ENCODE data around the gene CEACAM7.

Gene CEACAM7

DNA sequence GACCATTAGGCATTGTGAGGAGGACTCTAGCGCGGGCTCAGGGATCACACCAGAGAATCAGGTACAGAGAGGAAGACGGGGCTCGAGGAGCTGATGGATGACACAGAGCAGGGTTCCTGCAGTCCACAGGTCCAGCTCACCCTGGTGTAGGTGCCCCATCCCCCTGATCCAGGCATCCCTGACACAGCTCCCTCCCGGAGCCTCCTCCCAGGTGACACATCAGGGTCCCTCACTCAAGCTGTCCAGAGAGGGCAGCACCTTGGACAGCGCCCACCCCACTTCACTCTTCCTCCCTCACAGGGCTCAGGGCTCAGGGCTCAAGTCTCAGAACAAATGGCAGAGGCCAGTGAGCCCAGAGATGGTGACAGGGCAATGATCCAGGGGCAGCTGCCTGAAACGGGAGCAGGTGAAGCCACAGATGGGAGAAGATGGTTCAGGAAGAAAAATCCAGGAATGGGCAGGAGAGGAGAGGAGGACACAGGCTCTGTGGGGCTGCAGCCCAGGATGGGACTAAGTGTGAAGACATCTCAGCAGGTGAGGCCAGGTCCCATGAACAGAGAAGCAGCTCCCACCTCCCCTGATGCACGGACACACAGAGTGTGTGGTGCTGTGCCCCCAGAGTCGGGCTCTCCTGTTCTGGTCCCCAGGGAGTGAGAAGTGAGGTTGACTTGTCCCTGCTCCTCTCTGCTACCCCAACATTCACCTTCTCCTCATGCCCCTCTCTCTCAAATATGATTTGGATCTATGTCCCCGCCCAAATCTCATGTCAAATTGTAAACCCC is 17.5 kb upstream of the CEACAM7 start (continued):
- TF ChIP-seq, protein P1, sequence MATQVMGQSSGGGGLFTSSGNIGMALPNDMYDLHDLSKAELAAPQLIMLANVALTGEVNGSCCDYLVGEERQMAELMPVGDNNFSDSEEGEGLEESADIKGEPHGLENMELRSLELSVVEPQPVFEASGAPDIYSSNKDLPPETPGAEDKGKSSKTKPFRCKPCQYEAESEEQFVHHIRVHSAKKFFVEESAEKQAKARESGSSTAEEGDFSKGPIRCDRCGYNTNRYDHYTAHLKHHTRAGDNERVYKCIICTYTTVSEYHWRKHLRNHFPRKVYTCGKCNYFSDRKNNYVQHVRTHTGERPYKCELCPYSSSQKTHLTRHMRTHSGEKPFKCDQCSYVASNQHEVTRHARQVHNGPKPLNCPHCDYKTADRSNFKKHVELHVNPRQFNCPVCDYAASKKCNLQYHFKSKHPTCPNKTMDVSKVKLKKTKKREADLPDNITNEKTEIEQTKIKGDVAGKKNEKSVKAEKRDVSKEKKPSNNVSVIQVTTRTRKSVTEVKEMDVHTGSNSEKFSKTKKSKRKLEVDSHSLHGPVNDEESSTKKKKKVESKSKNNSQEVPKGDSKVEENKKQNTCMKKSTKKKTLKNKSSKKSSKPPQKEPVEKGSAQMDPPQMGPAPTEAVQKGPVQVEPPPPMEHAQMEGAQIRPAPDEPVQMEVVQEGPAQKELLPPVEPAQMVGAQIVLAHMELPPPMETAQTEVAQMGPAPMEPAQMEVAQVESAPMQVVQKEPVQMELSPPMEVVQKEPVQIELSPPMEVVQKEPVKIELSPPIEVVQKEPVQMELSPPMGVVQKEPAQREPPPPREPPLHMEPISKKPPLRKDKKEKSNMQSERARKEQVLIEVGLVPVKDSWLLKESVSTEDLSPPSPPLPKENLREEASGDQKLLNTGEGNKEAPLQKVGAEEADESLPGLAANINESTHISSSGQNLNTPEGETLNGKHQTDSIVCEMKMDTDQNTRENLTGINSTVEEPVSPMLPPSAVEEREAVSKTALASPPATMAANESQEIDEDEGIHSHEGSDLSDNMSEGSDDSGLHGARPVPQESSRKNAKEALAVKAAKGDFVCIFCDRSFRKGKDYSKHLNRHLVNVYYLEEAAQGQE (tag by site-specific recombination; IDR thresholded peaks at IDR 0.05) = peak; percentile 99

DNA sequence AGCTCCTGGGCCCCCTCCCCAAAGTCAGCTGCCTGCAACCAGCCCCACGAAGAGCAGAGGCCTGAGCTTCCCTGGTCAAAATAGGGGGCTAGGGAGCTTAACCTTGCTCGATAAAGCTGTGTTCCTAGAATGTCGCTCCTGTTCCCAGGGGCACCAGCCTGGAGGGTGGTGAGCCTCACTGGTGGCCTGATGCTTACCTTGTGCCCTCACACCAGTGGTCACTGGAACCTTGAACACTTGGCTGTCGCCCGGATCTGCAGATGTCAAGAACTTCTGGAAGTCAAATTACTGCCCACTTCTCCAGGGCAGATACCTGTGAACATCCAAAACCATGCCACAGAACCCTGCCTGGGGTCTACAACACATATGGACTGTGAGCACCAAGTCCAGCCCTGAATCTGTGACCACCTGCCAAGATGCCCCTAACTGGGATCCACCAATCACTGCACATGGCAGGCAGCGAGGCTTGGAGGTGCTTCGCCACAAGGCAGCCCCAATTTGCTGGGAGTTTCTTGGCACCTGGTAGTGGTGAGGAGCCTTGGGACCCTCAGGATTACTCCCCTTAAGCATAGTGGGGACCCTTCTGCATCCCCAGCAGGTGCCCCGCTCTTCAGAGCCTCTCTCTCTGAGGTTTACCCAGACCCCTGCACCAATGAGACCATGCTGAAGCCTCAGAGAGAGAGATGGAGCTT is 15.7 kb upstream of the CEACAM7 start:
- peaks cover 3% of the 10 kb centered on the region; the same call in 1 of the 2 replicates for H3K4me1 ChIP-seq (ENCODE audit: control insufficient read depth, insufficient read depth, low read length)
- H3K4me3 ChIP-seq (ENCODE audit: low read depth, low read length) = no peak overlapping the region
- TF ChIP-seq, protein P2, sequence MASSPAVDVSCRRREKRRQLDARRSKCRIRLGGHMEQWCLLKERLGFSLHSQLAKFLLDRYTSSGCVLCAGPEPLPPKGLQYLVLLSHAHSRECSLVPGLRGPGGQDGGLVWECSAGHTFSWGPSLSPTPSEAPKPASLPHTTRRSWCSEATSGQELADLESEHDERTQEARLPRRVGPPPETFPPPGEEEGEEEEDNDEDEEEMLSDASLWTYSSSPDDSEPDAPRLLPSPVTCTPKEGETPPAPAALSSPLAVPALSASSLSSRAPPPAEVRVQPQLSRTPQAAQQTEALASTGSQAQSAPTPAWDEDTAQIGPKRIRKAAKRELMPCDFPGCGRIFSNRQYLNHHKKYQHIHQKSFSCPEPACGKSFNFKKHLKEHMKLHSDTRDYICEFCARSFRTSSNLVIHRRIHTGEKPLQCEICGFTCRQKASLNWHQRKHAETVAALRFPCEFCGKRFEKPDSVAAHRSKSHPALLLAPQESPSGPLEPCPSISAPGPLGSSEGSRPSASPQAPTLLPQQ (tag by site-specific recombination; IDR thresholded peaks at IDR 0.05) = no peak
- TF ChIP-seq ZFP3 (tag by site-specific recombination; IDR thresholded peaks at IDR 0.05; ENCODE audit: low read depth) (no peak), ZFP37 (tag by site-specific recombination; IDR thresholded peaks at IDR 0.05) (no peak), ZNF544 (tag by site-specific recombination; IDR thresholded peaks at IDR 0.05) (no peak), ZNF311 (tag by site-specific recombination; IDR thresholded peaks at IDR 0.05; ENCODE audit: borderline replicate concordance) (no peak), WT1 (tag by site-specific recombination; IDR thresholded peaks at IDR 0.05) (no peak), SCRT1 (tag by site-specific recombination; IDR thresholded peaks at IDR 0.05; ENCODE audit: borderline replicate concordance) (no peak), MYNN (tag by site-specific recombination; IDR thresholded peaks at IDR 0.05; ENCODE audit: borderline replicate concordance) (no peak), MZF1 (tag by site-specific recombination; IDR thresholded peaks at IDR 0.05; ENCODE audit: borderline replicate concordance) (no peak), SP3 (tag by site-specific recombination; IDR thresholded peaks at IDR 0.05) (no peak)
- TF ChIP-seq, protein P3, sequence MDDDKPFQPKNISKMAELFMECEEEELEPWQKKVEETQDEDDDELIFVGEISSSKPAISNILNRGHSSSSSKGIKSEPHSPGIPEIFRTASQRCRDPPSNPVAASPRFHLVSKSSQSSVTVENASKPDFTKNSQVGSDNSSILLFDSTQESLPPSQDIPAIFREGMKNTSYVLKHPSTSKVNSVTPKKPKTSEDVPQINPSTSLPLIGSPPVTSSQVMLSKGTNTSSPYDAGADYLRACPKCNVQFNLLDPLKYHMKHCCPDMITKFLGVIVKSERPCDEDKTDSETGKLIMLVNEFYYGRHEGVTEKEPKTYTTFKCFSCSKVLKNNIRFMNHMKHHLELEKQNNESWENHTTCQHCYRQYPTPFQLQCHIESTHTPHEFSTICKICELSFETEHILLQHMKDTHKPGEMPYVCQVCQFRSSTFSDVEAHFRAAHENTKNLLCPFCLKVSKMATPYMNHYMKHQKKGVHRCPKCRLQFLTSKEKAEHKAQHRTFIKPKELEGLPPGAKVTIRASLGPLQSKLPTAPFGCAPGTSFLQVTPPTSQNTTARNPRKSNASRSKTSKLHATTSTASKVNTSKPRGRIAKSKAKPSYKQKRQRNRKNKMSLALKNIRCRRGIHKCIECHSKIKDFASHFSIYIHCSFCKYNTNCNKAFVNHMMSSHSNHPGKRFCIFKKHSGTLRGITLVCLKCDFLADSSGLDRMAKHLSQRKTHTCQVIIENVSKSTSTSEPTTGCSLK (tag by site-specific recombination; IDR thresholded peaks at IDR 0.05) = no peak
- TF ChIP-seq, protein P4, sequence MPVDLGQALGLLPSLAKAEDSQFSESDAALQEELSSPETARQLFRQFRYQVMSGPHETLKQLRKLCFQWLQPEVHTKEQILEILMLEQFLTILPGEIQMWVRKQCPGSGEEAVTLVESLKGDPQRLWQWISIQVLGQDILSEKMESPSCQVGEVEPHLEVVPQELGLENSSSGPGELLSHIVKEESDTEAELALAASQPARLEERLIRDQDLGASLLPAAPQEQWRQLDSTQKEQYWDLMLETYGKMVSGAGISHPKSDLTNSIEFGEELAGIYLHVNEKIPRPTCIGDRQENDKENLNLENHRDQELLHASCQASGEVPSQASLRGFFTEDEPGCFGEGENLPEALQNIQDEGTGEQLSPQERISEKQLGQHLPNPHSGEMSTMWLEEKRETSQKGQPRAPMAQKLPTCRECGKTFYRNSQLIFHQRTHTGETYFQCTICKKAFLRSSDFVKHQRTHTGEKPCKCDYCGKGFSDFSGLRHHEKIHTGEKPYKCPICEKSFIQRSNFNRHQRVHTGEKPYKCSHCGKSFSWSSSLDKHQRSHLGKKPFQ (tag by site-specific recombination; IDR thresholded peaks at IDR 0.05) = no peak
- ChIA-PET CTCF (interaction anchor here (0.6 to 3.6 kb wide), 12 partner anchors 11 to 107 kb away, joined by 3 to 25 read pairs (median 3); no protein-coding TSS in a partner anchor), POLR2A (no interaction called here)
- no peaks in the 10 kb centered on the region for H3K9me3 ChIP-seq (ENCODE audit: control insufficient read depth, insufficient read depth, low read depth, low read length)
- H3K27ac ChIP-seq (ENCODE audit: extremely low read depth, low read depth, low read length) = no peak overlapping the region
- no peaks in the 10 kb centered on the region for H3K36me3 ChIP-seq (ENCODE audit: control insufficient read depth in 2 of 2, insufficient read depth in 1 of 2, low read length in 2 of 2)
